NK-92 (cell line): ENCODE results near the gene PGM3.
"Not testable (repeated sequence)": the region's sequence is repeated elsewhere in the genome, so short reads cannot be mapped to it uniquely, and the experiment has no call there.

Experiments used
- DNase-seq: peaks from one replicate; lab custom pipeline; 2025; ENCODE audit not compliant: unreplicated experiment; lab: John Stamatoyannopoulos, UW

PGM3 gene

GRCh38 chr6:83192871-83193746 lies at the start of gene PGM3, which contains the start of gene RWDD2A:
Gene PGM3, minus strand, starts transcription at chr6:83193265. Its CDS starts 2,253 bp downstream, at chr6:83191012.
Gene RWDD2A, plus strand, starts transcription at chr6:83193357. Its CDS starts 1,095 bp downstream, at chr6:83194452.
- no peak for DNase-seq

GRCh38 chr6:83231146-83231545 lies 38.1 kb upstream of the PGM3 start:
- DNase-seq = no peak

GRCh38 chr6:83226517-83226916 lies 33.5 kb upstream of the PGM3 start:
- no peak for DNase-seq

- no peak for DNase-seq
Observed at GRCh38 chr6:83221889-83222479, 28.9 kb upstream of the PGM3 start.

GRCh38 chr6:83221276-83221675 lies 28.2 kb upstream of the PGM3 start:
- no peak for DNase-seq

GRCh38 chr6:83220121-83220520 lies 27.1 kb upstream of the PGM3 start:
- DNase-seq = no peak

- DNase-seq = no peak
Observed at GRCh38 chr6:83218646-83219045, 25.6 kb upstream of the PGM3 start.

GRCh38 chr6:83216806-83217205 lies 23.7 kb upstream of the PGM3 start:
- DNase-seq = no peak

- DNase-seq = no peak
Observed at GRCh38 chr6:83215131-83216047, 22.3 kb upstream of the PGM3 start.

GRCh38 chr6:83202031-83202430 lies 9.0 kb upstream of the PGM3 start:
- no peak for DNase-seq

GRCh38 chr6:83199863-83200225 lies 6.8 kb upstream of the PGM3 start:
- no peak for DNase-seq

GRCh38 chr6:83199173-83199862 lies 6.3 kb upstream of the PGM3 start:
- DNase-seq = no peak

GRCh38 chr6:83198486-83199172 lies 5.6 kb upstream of the PGM3 start:
- DNase-seq = no peak

GRCh38 chr6:83193747-83194566 lies 892 bp upstream of the PGM3 start:
- no peak for DNase-seq

GRCh38 chr6:83192456-83192855 lies 609 bp downstream of the PGM3 start:
- DNase-seq = no peak

- not testable (repeated sequence) for DNase-seq
Observed at GRCh38 chr6:83191974-83192373, 1.1 kb downstream of the PGM3 start.

GRCh38 chr6:83190626-83191025 lies 2.4 kb downstream of the PGM3 start:
- no peak for DNase-seq

GRCh38 chr6:83188501-83188900 lies 4.6 kb downstream of the PGM3 start:
- no peak for DNase-seq

- DNase-seq = no peak
Observed at GRCh38 chr6:83185096-83185495, 8.0 kb downstream of the PGM3 start.
